ENCODE results near the gene BMP7. TPM values are rescaled to one million over a fixed set of nuclear protein-coding genes. Genes with fewer than 3 reads are reported as not detected.

BMP7 gene
- total RNA-seq, 4 donors from 2014 or later = 34.0 to 113 (median 80.2) TPM

DNA sequence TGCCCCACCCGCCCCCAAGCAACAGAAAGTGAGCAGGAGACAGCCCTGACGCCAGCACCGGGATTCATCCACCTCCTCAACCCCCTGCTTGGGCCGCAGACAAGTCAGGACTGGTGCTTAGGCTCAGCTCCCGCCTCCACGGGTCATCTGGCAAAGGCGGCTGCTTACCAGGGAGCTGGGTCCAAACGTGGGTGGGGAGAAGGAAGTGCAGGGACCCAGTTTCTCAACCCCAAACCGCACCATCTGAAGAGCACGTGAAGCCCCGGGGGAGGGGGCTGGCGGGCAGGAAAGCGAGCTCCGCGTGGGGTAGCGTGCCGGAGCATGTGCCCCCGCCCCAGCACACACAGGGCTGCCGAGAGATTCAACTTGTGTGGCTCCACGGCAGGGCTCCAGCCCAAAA, 87.2 kb downstream of the BMP7 start:
- WGBS, 2 donors = 80 to 86% methylated on average over 13 to 20 of the region's 20 CpGs
- H3K27me3 ChIP-seq = no peaks in the 10 kb centered on the region
- no peaks in the 10 kb centered on the region for H3K4me1 ChIP-seq
- peaks cover 0 to 2% of the 10 kb centered on the region in 2 donors for H3K36me3 ChIP-seq
- TF ChIP-seq POLR2A (IDR thresholded peaks at IDR 0.05) = no peak
- TF ChIP-seq, protein P1, sequence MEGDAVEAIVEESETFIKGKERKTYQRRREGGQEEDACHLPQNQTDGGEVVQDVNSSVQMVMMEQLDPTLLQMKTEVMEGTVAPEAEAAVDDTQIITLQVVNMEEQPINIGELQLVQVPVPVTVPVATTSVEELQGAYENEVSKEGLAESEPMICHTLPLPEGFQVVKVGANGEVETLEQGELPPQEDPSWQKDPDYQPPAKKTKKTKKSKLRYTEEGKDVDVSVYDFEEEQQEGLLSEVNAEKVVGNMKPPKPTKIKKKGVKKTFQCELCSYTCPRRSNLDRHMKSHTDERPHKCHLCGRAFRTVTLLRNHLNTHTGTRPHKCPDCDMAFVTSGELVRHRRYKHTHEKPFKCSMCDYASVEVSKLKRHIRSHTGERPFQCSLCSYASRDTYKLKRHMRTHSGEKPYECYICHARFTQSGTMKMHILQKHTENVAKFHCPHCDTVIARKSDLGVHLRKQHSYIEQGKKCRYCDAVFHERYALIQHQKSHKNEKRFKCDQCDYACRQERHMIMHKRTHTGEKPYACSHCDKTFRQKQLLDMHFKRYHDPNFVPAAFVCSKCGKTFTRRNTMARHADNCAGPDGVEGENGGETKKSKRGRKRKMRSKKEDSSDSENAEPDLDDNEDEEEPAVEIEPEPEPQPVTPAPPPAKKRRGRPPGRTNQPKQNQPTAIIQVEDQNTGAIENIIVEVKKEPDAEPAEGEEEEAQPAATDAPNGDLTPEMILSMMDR (IDR thresholded peaks at IDR 0.05) = no peak
- no peaks in the 10 kb centered on the region for H3K9me3 ChIP-seq
- intact Hi-C loops (cut with DNase I) = loop anchor here (10.0 kb wide), 1 partner anchor 76 kb away; no protein-coding TSS in a partner anchor
- DNase-seq = no peak
- no peak overlapping the region for H3K4me3 ChIP-seq (replicated peaks in 1 of 3)
- H3K27ac ChIP-seq = no peak overlapping the region

DNA sequence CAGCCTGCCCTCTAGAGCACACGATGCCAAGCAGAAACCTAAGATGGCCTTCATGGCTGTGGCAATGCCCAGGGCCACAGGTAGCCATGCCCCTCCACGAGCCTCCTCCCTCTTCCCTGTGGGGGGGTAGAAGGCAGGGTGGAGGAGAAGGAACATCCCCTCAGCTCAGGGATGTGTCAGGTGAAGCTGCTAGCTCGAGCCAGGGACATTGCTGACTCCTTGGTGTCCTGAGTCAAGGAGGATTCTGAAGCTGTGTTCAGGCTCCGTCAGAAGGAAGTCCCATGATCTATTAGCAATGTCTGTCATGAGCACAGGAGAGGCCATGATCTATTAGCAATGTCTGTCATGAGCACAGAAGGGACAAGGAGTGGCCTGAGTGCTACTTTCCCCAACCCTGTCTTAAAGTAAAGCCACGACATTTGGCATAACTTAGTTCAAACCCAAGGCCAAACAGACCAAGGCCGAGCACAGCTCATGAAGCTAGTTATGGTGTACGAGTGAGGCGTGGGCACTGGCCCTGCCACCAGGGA, 87.8 kb downstream of the BMP7 start:
- Histone ChIP-seq H3K27me3 (no peaks in the 10 kb centered on the region), H3K4me3 (replicated peaks in 1 of 3) (no peak overlapping the region), H3K4me1 (no peaks in the 10 kb centered on the region), H3K9me3 (no peaks in the 10 kb centered on the region), H3K27ac (no peak overlapping the region), H3K36me3 (peaks cover 0 to 2% of the 10 kb centered on the region in 2 donors)
- intact Hi-C loops (cut with DNase I) = loop anchor here (10.0 kb wide), 1 partner anchor 76 kb away; no protein-coding TSS in a partner anchor
- WGBS, 2 donors = 85% methylated on average over 7 to 8 of the region's 8 CpGs
- TF ChIP-seq POLR2A (IDR thresholded peaks at IDR 0.05) = no peak
- TF ChIP-seq, protein P1 (IDR thresholded peaks at IDR 0.05) = no peak
- no peak for DNase-seq

DNA sequence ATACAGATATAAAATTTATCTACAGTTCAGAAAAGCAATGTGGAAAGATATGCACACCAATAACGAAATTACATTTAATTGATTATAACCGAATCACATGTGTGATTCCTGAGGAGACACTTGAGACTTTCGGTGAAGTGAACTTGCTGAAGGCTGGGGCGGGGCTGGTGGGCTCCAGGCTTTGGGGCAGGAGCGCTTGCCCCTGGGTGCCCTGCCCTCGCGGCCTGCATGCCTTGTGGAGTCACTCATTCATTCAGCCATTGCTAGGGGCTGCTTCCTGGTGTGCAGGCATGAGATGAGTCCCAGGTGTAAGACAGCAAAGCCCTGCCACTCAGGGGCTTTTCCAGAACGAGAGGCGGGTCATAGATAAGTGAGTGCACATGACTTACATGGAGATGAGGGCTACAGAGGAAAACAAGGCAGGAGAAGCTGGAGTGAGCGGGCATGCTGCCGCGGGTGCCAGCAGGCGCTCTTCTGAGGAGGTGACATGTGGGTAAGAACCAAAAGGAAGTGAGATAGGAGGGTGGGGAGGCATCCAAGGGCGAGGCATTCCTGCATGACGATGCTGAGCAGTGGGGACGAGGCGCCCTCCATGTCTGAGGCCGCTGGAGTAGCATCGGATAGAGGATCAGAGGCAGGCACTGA, 88.7 kb downstream of the BMP7 start:
- 92% methylated on average over 17 to 19 of the region's 19 CpGs for WGBS, 2 donors

DNA sequence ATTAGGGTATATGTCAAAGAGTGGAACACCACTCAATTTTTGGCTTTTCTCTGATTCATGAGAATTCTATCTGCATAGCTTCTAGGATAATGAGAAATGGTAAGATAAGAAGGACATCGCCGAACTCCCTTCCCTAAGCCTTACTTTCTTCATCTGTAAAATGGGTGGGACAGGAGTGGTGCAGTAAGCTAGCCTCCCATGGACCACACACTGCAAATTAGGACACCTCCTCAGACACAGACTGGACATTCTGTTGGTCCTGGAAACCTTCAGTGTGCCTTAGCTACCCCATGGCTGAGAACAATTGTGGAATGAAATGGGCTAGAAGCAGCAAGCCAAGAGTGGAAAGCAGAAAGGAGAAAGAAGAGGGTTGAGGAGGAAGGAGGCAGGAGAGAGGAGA, 89.6 kb downstream of the BMP7 start:
- WGBS, 2 donors = 97 to 98% methylated on average over 2 of the region's 2 CpGs
- intact Hi-C loops (cut with DNase I) = loop anchor here (10.0 kb wide), 1 partner anchor 78 kb away; no protein-coding TSS in a partner anchor
- no peaks in the 10 kb centered on the region for H3K4me1 ChIP-seq

More for the DNA sequence above, 88.7 kb downstream of the BMP7 start:
- H3K4me3 ChIP-seq (replicated peaks in 1 of 3) = no peak overlapping the region
- H3K4me1 ChIP-seq = no peaks in the 10 kb centered on the region
- DNase-seq = no peak
- no peak for TF ChIP-seq POLR2A (IDR thresholded peaks at IDR 0.05)
- TF ChIP-seq, protein P1 (IDR thresholded peaks at IDR 0.05) = no peak
- intact Hi-C loops (cut with DNase I) = loop anchor here (10.0 kb wide), 1 partner anchor 77 kb away; no protein-coding TSS in a partner anchor
- H3K36me3 ChIP-seq = peaks cover 0 to 2% of the 10 kb centered on the region in 2 donors
- H3K9me3 ChIP-seq = no peaks in the 10 kb centered on the region
- no peak overlapping the region for H3K27ac ChIP-seq
- no peaks in the 10 kb centered on the region for H3K27me3 ChIP-seq

More for the DNA sequence above, 89.6 kb downstream of the BMP7 start:
- no peak overlapping the region for H3K27ac ChIP-seq
- TF ChIP-seq POLR2A (IDR thresholded peaks at IDR 0.05) = no peak
- TF ChIP-seq, protein P1 (IDR thresholded peaks at IDR 0.05) = no peak
- H3K27me3 ChIP-seq = no peaks in the 10 kb centered on the region
- no peak overlapping the region for H3K4me3 ChIP-seq (replicated peaks in 1 of 3)
- no peak for DNase-seq
- no peaks in the 10 kb centered on the region for H3K9me3 ChIP-seq
- peaks cover 0 to under 1% of the 10 kb centered on the region in 2 donors for H3K36me3 ChIP-seq

Measured in thyroid gland (tissue), 4 donors.